ENCODE data around the gene NWD2. TPM values are rescaled to one million over a fixed set of nuclear protein-coding genes. Genes with fewer than 3 reads are reported as not detected.

The NWD2 gene, protein sequence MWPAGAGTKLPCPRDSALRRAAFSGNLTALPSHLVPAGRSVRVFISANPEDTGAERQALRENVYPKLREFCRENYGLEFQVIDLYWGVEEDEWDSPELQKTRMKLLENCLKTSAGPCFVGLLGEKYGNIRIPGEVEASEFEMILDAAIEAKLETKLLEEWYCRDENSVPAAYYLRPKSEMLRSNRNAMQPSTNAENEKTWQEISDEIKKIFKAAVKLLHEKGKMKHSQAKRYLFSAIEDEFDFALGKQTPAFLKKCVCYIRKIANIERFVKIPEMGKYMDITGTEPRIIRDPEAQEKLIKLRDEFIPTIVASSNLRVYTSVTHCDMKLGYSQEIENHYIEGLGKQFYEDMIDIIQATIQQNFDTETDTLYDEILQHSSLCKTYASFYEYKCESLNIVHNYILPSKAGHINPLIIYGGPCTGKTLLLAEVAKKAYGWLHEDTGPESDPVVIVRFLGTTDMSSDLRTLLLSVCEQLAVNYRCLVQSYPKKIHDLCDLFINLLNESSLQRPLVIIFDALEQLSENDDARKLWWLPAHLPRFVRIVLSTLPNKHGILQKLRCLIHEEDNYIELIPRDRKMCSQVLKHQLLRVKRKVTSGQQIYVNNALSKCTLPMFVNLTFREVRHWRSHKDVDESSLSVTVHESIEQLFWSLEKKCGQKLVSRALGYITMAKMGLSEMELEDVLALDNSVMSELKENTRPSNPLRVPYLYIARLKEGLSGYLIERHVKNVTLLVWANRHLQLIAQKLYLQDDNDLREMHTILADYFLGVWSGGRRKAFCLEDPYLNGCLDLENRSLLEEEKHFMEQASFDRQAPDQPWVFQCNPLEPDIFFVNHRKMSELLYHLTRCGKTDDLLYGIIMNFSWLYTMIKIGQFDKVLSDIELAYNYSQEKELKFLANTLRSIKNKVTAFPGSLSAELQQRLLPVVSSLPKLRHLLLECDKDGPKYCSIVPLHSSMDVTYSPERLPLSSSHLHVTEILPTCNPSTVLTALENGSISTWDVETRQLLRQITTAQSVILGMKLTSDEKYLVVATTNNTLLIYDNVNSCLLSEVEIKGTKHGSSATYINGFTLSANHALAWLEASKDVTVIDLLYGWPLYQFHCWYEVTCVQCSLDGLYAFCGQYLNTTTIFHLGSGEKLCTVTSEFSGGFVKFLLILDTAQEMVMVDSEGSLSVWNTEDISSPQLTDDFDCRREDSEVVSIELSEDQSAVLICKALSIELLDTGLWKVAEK (N-terminal part only)
- not detected for total RNA-seq

GRCh38 chr4:37244583-37245390, at the start of gene NWD2:
Gene NWD2 (plus strand): TSS chr4:37244743. CDS start chr4:37245068, 325 bp downstream.

Small RNA genes within 50 kb of the gene (microRNA-seq; reads per million reads assigned to microRNA genes)
- gene MIR4801 (ENCODE audit: borderline microRNAs expressed, borderline replicate concordance) = not detected
